ENCODE data around the gene KRTAP5-1. TPM values are rescaled to one million over a fixed set of nuclear protein-coding genes. Genes with fewer than 3 reads are reported as not detected.

KRTAP5-1 gene
- total RNA-seq, 1 donor from 2014 or later, result not detected

DNA sequence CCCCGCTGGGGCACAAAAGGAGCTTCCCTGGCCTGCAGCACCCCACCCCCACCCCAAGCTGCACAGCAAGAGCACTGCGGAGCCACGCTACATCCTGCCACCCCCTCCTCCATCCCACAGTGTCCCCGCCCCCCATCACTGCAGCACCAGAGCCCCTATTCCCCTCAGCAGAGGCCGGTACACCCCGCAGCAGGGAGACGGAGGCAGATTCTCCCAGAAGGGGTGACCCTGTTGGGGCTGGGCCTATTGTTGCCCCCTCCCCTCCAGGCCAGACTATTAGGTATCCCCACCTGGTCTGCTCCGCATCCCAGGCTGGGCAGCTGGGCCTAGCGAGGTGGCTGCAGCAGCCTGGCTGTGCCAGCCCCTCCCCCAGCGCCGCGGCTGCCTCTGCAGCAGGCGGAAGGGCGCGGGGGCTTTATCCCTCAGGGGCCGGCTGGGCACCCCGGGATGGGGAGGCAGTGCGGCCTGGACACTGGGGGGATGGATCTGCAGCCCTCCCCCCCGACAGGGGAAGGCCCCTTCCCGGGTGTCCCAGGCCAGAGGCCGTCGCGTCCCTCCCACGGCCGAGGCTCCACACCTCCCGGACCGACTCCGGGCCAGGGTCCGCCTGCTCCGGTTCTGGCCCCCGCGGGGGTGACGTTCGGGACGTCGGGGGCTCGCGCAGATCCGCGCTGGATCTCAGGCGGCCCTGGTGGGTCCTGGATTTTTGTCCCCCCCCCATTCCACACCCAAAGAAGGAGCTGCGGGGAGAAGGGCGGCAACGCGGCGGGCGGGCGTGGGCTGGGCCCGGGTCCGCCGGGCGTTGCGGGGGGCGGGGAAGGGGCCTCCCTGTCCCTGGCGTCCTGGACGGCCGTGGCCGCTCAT is 14.0 kb downstream of the KRTAP5-1 start:
- DNase-seq, result no peak

DNA sequence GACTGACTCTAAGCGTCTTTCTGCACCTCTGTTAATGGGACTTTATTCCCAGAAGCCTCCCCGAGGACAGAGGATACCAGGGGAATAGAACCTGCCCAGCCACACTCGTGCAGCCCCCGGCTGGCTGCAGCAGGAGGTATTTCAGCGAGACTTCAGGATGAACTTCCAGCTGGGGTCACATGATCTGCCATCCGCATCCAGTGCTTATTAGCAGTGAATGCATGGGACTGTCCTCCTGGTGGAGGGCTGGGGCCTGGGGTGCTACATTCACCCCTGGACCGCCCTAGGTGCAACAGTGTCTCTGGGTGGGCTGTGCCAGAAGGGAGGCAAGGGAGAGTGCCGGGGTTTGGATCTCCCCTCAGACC is 14.6 kb downstream of the KRTAP5-1 start:
- DNase-seq, result no peak

DNA sequence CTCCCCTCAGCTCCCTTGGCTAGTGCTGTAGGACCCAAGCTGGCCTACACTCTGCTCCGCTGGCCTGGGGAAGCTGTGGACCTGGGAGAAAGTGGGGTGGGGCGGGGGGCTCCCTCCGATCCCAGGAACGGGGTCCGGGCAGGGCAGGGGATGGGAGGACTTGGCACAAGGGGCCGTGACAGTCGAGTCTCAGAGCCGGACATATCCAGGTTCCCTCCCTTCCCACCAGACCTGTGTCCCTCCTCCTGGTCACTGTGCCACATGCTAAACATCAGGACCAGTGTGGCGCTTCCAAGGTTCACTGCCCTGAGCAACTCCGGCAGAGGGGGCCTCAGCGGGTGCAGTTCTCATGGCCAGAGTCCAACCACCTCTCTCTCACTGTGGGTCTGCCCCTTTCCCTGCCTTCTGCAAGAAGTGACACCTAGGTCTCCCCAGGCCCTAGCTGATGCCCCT is 15.1 kb downstream of the KRTAP5-1 start:
- DNase-seq, result no peak

DNA sequence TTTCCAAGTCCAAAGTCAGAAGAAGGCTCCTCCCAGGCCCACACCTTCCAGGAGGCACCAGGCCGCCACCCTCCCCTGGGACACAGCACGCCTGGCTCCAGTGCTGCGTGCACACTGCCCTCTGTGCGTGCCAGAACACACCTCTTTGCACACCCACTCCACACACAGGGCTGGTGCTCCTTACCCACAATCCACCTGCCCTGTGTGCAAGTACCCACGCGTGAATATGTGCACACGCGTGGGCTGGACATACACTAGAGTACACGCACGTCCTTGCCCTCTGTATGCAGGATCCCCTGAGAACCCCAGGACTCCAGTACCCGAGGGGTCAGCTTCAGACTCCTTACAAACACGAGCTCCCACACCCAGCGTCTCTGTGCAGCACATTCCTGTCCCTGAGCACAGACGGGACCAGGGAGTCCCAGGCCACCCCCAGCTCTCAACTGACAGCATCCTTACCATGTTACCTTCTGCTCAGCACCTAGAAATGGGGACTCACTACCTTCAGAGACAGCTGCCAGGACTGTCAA is 15.8 kb downstream of the KRTAP5-1 start:
- no peak for DNase-seq

DNA sequence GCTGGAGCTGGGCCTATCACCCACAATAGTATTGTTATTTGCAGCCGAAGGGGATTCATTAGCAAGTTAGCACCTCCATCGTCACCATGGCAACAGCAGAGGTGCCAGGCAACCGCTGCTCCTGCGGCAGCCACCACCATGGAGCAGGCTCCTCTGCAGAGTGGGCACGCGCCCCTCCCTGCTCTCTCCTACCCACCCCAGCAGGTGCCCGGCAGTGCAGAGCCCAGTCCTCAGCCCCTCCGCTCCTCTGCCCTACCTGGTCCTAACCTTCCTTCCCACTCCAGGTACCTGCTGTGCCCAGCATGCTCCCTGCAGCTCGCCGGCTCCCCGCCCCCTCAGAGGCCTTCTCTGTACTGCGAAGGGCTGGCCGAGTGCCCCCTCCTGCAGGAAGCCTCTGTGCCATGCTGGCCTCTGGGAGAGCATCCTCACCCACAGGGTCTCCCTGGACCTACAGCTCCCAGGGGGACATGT is 16.6 kb downstream of the KRTAP5-1 start:
- DNase-seq, result peak; percentile 53

DNA sequence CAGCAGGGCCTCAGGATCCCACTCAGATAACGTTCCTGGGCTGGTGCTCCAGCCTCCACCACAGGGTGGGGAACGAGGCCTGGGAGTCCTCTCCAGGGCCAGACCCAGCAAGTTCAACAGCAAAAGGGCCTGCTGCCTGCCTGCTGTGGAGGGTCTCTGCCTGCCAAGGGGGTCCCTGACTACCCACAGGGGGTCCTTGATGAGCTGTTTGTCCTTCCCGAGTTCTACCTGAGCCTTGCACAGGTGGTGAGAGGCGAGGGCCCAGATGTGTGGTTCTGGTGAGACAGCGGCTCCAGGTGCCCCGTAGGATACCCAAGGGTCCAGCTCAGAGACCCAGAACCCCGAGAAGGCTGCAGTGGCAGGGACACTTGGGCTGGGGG is 17.4 kb downstream of the KRTAP5-1 start:
- DNase-seq, result no peak

DNA sequence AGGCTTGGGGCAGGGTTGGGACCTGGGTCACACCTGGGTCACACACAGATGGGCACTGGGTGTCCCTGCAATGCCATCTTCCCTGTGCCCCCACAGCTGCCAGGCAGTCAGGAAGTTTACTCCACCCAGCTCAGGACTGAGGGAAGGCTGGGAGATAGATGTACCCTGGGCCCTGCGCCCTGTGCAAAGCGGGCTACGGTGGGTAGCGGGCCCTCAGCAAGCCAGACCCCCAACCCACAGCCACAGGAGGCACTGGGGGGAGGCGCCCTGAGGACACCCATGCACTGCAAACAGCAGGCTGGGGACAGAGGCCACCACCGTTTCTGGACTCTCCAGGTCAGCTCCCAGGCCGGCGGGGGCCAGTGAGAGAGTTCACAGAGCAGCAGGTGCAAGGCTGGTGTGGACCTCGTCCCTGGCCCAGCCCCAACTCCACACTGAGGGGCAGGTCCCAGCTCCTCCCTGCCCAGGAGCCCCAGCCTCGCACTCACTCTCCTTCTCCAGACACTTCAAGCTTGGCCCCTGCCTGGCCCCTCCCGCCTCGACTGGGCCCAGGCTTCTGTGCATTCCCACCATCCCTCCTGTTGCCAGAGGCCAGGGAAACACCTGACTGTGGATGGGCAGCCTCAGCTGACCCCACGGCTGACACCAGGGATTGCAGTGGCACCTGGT is 17.9 kb downstream of the KRTAP5-1 start:
- DNase-seq, result no peak

DNA sequence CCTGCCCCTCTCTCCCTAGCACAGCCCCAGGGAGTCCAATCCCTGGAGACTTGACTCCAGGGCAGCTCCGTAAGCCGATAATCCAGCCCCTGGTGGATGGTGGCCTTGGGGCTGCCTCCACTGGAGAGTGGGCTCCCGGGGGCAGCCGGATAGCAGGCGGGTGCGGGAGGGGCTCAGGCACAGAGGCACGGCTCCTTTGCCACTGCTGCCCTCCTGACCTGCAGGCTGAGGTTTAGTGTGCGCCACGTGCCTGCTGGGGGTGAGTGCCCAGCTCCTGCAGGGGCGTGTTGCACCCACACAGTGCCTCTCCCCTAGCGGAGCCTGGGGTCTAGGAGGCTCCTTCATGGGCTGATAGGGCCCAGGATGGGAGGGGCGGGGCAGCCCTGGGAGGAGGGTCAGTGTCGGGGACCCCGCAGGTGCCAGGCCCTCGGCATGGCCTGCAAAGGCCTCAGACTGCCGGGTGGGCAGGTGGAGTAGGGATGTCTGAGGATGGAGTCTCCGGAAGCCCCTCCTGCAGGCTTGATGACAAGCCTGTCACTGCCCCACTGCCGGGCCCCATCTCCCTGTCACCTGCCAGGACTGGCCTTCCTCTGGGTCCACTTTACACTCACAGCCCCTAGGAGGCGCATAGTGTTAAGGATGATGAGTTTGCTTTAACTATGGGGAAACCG is 18.6 kb downstream of the KRTAP5-1 start:
- DNase-seq, result no peak

DNA sequence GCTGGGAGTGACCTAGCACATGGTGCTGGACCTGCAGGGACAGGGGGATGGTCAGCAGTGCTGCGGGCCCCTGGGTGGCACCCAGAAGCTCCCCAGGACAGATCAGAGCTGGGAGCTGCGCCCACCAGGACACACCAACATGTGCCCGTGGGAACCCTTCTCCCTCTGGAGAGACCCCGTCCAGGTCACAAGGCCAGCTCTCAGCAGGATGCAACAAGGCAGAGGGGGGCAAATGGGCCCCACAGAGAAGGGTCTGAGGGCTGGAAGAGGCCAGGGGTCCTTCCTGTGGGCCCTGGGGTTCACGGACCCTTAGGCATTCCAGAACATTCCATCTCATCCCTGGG is 19.2 kb downstream of the KRTAP5-1 start:
- no peak for DNase-seq

DNA sequence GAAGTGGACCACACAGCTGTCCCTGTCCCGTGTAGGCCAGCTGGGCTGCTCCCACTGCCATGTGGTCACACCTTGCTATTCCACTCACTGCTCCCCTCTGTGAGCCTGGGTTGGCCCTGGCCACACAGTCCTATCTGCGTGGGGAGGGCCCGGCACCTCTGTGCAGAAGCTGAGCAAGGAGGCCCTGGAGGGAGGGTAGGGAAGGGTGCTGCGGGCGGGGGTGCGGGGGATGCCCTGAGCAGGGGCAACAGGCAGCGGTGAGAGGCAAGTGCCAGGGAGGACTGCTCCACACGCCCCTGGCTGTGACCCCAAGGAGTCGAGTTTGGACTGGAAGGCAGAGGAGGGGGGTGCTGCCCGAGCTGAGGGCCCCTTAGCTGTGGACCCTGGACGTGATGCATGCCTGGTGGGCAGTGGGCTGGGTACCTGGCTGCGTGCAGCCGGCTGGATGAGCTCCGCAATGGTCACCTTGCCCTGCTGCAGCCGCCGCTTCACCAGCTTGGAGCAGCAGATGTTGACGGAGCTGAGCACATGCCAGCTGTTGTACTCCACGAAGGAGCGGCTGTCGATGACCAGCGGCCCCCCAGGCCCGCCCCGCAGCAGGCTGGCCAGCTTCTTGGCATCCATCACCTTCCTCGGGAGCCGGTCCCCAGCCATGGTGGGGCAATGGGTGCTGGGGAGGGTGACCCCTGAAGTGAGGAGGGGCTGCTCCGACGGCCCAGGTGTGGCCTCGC is 19.7 kb downstream of the KRTAP5-1 start:
- no peak for DNase-seq

DNA sequence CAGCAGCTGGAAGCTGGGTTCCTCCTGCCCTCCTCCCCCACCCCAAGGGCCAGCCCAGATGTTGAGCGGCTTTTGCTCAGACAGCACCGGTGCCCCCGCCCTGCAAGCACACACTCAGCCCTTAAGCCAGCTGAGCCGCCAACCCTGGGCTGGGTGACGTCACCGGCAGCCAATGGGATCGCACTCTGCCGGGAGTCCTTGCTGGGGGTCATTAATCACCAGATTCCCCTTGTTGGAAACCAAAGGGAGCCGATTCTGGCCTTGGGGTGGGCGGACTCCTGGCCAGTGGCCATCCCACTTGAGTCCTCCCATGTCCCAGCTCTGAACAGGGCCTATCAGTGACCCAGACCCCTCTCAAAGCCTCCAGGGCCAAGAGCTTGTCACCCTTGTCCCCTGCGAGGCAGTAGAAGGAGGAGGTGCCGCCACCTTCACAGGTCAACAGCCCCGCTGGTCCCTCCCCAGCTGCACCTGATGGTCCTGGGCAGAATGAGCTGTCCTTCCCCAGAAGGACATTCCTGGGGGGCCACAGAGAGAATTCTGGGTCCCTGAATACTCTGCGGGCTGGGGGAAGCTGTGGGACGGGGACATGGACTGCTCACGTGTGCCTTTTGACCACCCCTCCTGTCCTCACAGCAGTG is 20.4 kb downstream of the KRTAP5-1 start:
- peak; percentile 67 for DNase-seq

DNA sequence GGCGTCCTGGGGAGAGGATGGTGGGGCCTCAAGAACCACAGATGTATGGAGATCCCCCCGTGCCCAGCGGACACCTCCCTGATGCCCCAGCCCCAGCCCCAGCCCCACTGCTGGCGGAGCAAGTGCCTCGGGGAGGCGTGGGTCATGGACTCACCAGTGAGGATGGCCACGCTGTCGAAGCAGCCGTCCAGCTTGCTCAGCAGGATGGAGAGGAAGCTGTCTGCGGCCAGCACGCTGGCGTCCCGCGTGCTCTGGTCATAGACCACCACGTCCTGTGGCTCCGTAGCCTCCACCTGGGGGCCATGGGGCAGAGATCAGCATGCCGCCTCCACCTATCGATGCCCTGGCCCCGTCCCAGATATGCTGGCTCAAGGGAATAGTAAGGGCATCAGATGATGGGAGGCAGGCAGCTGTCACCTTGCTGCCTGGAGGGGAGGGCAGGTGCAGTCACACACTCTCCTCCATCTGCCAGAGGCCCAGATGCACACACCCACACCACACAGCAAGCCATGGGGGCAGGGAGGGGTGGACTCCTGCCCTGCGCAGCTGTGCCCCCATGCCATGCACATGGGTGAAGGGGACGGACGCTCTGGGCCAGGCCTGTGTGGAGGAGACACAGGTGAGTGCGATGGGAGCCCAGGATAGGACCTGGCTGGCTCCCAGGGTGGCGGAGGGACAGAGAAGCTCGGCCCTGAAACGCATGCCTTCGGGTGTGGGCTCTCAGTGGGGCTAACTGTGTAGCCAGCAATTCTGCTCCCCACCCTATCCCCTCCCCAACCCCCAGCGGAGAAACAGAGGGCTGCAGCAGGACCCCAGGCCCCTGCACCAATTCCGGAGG is 21.2 kb downstream of the KRTAP5-1 start:
- no peak for DNase-seq

DNA sequence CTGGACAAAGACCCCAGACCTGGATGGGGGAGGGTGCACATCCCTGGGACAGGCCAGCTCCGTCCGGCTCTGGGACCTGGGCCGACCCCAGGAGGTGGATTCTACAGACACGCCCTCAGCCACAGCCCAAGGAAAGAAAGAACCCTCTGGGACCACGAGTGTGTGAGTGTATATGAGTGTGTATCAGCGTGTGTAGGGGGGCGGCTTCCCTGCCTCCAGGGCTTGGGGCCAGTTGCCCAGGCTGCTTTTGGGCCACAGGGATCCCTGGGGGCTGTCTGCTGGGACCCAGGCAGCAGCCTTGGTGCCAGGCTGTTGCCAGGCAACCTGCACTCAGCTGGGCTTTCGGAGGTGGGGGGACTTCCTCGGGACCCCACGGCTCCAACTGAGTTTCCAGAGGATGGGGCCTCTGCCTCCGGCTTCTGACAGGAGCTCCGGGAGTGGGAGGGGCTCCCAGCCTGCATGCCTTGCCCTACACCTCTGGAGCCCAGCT is 21.9 kb downstream of the KRTAP5-1 start:
- no peak for DNase-seq

DNA sequence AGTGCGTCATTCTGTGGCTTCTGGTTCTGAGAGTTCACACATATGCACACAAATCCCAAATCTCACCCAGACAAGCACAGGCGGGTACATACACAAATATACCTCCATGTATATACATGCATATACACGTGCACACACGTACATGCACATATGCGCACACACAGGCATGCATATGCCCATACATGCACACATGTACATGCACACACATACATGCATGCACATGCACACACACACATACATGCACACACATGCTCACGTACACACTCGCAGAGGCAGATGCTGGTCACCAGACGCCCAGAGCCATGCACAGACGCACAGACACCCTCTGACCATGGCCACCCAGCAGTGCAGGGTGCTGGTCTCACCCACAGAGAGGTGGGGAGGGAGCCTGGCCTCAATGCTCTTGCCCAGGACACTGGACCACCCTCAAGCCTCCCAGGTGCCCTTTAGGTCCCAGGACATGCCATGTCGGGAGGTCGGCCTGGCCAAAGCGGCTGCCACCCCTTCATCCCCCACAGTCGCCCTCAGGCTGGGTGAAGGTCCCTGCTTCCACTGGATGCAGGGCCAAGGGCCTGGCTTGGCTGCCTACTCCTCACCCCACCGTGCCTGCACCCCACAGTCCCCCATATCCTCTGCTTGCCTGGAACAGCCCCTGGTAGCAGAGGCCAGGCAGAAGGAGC is 22.5 kb downstream of the KRTAP5-1 start:
- DNase-seq, result no peak

DNA sequence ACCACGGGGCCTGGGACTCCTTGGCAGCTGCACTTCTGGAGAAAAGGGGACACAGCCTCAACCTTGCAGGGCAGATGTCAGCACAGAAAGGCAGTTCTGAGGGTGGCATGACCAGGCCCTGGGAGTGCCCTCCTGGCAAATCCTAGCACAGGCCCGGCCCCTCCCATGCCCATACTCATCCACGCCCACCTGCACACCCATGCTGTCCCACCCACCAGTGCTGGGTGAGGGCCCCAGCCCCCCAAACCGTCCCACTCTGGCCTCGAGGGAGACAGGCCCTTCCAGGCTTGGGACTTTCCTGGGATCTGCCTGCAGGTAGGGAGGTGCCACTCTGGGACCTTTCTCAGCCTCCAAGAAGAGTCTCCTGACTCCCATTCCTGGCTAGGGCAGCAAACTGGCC is 23.1 kb downstream of the KRTAP5-1 start:
- no peak for DNase-seq

DNA sequence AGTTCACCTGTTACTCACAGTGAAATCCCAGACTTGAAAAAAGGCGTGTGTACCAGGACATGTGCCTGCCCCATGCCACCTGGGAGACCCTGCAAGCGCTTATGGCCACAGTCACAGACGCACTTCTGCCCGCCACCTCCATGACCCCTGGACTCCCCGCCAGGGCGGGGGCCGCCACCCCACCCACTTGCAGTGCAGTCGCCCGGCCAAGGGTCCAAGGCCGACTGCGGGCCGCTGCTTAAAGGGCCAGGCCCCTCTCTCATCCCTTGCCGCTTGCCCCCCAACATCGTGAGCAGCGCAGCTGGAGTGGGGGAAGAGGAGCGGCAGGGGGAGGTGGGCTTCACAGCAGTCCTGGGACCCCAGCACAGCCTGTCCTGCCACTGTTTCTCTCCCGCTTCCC is 23.8 kb downstream of the KRTAP5-1 start:
- no peak for DNase-seq

DNA sequence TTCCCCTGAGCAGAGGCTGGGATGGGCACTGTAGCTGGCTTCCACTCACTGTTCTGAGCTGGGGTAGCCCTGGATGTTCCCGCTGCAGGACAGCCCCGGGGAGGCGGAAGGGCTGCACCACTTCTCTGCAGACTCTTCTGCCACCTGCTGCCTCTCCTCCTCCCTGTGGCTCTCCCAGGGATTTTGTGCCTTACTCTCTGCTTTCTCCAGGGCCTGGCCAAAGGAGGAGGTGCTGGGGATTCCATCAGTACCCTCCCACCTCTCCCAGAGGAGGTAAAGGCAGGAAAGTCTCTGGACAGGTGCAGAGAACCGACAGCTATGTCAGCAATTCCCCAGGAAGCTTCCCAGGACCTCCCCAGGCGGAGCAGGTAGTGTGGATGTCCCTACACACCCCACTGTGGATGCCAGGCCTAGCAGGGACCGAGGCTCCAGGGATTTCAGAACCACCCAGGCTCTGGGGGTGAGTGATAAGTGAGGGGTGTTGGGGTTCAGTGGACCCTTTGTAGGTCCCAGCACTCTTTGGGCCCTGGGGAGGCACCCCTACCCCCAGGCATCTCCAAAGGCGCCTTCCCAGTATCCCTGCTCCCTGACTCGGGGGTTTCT is 24.3 kb downstream of the KRTAP5-1 start:
- no peak for DNase-seq

DNA sequence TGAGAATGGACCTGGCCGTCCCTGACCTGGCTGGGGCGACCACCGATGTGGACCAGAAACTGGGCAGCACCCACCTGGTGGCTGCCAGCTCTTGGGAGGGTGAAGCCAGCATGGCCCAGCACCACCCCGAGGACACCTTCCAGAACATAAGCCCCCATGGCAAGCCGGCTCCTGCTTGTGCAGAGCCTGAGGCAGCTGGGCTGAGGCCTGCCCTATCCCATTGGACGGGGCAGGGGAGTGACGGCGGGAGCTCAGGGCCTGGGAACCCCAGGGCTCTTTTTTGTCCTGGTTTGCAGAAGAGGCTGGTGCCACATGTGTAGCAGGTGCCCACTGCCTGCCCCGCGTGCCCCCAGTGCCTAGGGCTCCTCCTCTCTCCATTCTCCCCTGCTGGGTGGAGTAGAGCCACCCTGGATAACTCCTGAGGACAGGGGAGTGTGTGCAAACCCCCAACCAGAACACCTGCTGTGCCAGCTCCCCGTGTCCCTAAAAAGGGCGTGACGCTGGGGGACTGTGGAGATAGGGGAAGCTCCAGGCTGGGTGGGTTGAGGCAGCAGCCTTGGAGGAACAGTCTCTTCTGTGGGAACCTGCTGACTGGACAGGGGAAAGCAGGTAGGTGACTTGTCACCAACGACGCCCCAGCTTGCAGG is 25.0 kb downstream of the KRTAP5-1 start:
- DNase-seq, result no peak
